IMR-90 (cell line): ENCODE measurements around the gene SLC25A34. TPM values are rescaled to one million over a fixed set of nuclear protein-coding genes. Genes with fewer than 3 reads are reported as not detected.

Source experiments
- ATAC-seq: fragments of 200-7000 bp; cut with Tn5 transposase; 2 replicates; pipeline ENCODE4 v1.9.1; 2020; ENCODE audit warnings: low read depth, mild to moderate bottlenecking, moderate library complexity
- BruUV-seq: library from RNA; stranded (reverse); fragments of 400-500 nt; replicated peaks from 2 replicates; lab custom pipeline; 2021; lab: Mats Ljungman, UMichigan
- CTCF ChIA-PET: fragments of 300-600 bp; formaldehyde crosslinking; extraction: SDS; loops from one replicate; lab custom pipeline; 2021; ENCODE audit warnings: antibody characterized with exemption; lab: Yijun Ruan, JAX
- POLR2A ChIA-PET: fragments of 300-600 bp; sonication (Branson Sonifier 250); formaldehyde crosslinking; loops from one replicate; lab custom pipeline; 2022; ENCODE audit warnings: antibody characterized with exemption; ENCODE audit not compliant: unreplicated experiment; lab: Charles Lee
- DNase-seq: peaks from one replicate; pipeline ENCODE4 v3.0.0; 2013
- H2AFZ ChIP-seq: replicated peaks from 2 replicates; pipeline ENCODE3; 2013; ENCODE audit warnings: low read length, mild to moderate bottlenecking; ENCODE audit not compliant: poor library complexity
- H2AK5ac ChIP-seq: 2 replicates; pipeline ENCODE4 v1.6.1; 2013; ENCODE audit warnings: low read depth, low read length, inconsistent platforms
- H2AK9ac ChIP-seq: replicated peaks from 2 replicates; pipeline ENCODE3; 2013; ENCODE audit warnings: mild to moderate bottlenecking, low read depth, low read length, moderate library complexity; ENCODE audit not compliant: poor library complexity
- H2BK120ac ChIP-seq: 2 replicates; pipeline ENCODE4 v1.6.1; 2013; ENCODE audit warnings: low read depth, low read length, inconsistent platforms
- H2BK15ac ChIP-seq: 3 replicates; pipeline ENCODE4 v1.6.1; 2013; ENCODE audit warnings: low read depth, low read length, inconsistent platforms
- H2BK20ac ChIP-seq: 2 replicates; pipeline ENCODE4 v1.6.1; 2013; ENCODE audit warnings: low read depth, mild to moderate bottlenecking, inconsistent platforms, low read length, moderate library complexity
- H2BK5ac ChIP-seq: 2 replicates; pipeline ENCODE4 v1.6.1; 2013; ENCODE audit warnings: mild to moderate bottlenecking, low read depth, low read length, inconsistent platforms; ENCODE audit not compliant: poor library complexity, severe bottlenecking
- H3K14ac ChIP-seq: replicated peaks from 2 replicates; pipeline ENCODE4 v1.6.1; 2013; ENCODE audit warnings: low read depth, low read length, inconsistent platforms
- H3K18ac ChIP-seq: 2 replicates; pipeline ENCODE4 v1.6.1; 2013; ENCODE audit warnings: low read depth, low read length, control low read depth
- H3K23ac ChIP-seq: 2 replicates; pipeline ENCODE4 v1.6.1; 2013; ENCODE audit warnings: low read depth, low read length, inconsistent platforms
- H3K27ac ChIP-seq: 2 replicates; pipeline ENCODE4 v1.5.1; 2013; ENCODE audit warnings: mild to moderate bottlenecking, control low read depth, low read length; ENCODE audit not compliant: insufficient read depth
- H3K27me3 ChIP-seq: 2 replicates; pipeline ENCODE4 v1.6.1; 2013; ENCODE audit warnings: low read length; ENCODE audit not compliant: control insufficient read depth, insufficient read depth
- H3K36me3 ChIP-seq: 2 replicates; pipeline ENCODE4 v1.6.1; 2013; ENCODE audit warnings: low read length, mixed read lengths; ENCODE audit not compliant: control insufficient read depth, insufficient read depth
- H3K4ac ChIP-seq: 2 replicates; pipeline ENCODE4 v1.6.1; 2013; ENCODE audit warnings: low read depth, low read length, inconsistent platforms
- H3K4me1 ChIP-seq: 2 replicates; pipeline ENCODE4 v1.6.1; 2013; ENCODE audit warnings: low read length, mixed read lengths; ENCODE audit not compliant: control insufficient read depth, insufficient read depth
- H3K4me2 ChIP-seq: 2 replicates; pipeline ENCODE4 v1.6.1; 2013; ENCODE audit warnings: low read depth, mild to moderate bottlenecking, control low read depth, low read length, moderate library complexity
- H3K4me3 ChIP-seq: 2 replicates; pipeline ENCODE4 v1.5.1; 2013; ENCODE audit warnings: low read depth, mild to moderate bottlenecking, control low read depth, low read length, moderate library complexity; ENCODE audit not compliant: insufficient read depth
- H3K56ac ChIP-seq: 2 replicates; pipeline ENCODE4 v1.6.1; 2013; ENCODE audit warnings: low read length, inconsistent platforms; ENCODE audit not compliant: insufficient read depth; ENCODE audit errors: extremely low read depth
- H3K79me1 ChIP-seq, 2 experiments: 2 replicates each; pipeline ENCODE4 v1.6.1; 2013; ENCODE audit warnings: low read length in 2 of 2, inconsistent platforms in 1 of 2, low read depth in 1 of 2
- H3K9ac ChIP-seq: 2 replicates; pipeline ENCODE4 v1.6.1; 2013; ENCODE audit warnings: low read depth, low read length, control low read depth
- H3K9me1 ChIP-seq: 2 replicates; pipeline ENCODE4 v1.6.1; 2013; ENCODE audit warnings: low read length, inconsistent platforms; ENCODE audit not compliant: insufficient read depth
- H3K9me3 ChIP-seq: 2 replicates; pipeline ENCODE4 v1.6.1; 2013; ENCODE audit warnings: low read length; ENCODE audit not compliant: control insufficient read depth, insufficient read depth
- H4K20me1 ChIP-seq: 2 replicates; pipeline ENCODE4 v1.6.1; 2013; ENCODE audit warnings: low read length, inconsistent platforms; ENCODE audit not compliant: insufficient read depth
- H4K5ac ChIP-seq: 2 replicates; pipeline ENCODE4 v1.6.1; 2013; ENCODE audit warnings: mild to moderate bottlenecking, low read depth, low read length, control low read depth
- H4K8ac ChIP-seq, 2 experiments: 2 replicates each; pipeline ENCODE4 v1.6.1; 2013; ENCODE audit warnings: low read depth in 2 of 2, low read length in 2 of 2, control low read depth in 1 of 2, inconsistent platforms in 1 of 2
- H4K91ac ChIP-seq: 2 replicates; pipeline ENCODE4 v1.6.1; 2013; ENCODE audit warnings: low read depth, low read length, inconsistent platforms; ENCODE audit not compliant: insufficient read depth
- BHLHE40 ChIP-seq: fragments of 150-350 bp; IDR thresholded peaks from 2 replicates; pipeline ENCODE4 v1.6.1; 2016; ENCODE audit warnings: mild to moderate bottlenecking, low read depth, low read length
- CEBPB ChIP-seq: IDR thresholded peaks from 2 replicates; pipeline ENCODE4 v1.6.1; 2012; ENCODE audit warnings: low read depth, low read length, improper control_type of control experiment
- CHD1 ChIP-seq: IDR thresholded peaks from 2 replicates; pipeline ENCODE4 v1.6.1; 2012; ENCODE audit warnings: low read depth, low read length, improper control_type of control experiment
- CTCF ChIP-seq: conservative IDR thresholded peaks from 2 replicates; pipeline ENCODE4 v1.5.1; 2012; ENCODE audit warnings: mild to moderate bottlenecking, low read depth, low read length, improper control_type of control experiment
- ELK1 ChIP-seq: fragments of 150-350 bp; IDR thresholded peaks from 2 replicates; pipeline ENCODE4 v1.6.1; 2016; ENCODE audit warnings: low read depth, mild to moderate bottlenecking, low read length, moderate library complexity, borderline replicate concordance
- FOS ChIP-seq: fragments of 150-350 bp; IDR thresholded peaks from 2 replicates; pipeline ENCODE4 v1.6.1; 2016; ENCODE audit warnings: low read depth, low read length
- MAFK ChIP-seq: IDR thresholded peaks from 2 replicates; pipeline ENCODE4 v1.6.1; 2012; ENCODE audit warnings: low read depth, low read length, improper control_type of control experiment
- MAZ ChIP-seq: IDR thresholded peaks from 2 replicates; pipeline ENCODE4 v1.6.1; 2012; ENCODE audit warnings: low read depth, mild to moderate bottlenecking, low read length, improper control_type of control experiment, moderate library complexity, borderline replicate concordance
- MXI1 ChIP-seq: IDR thresholded peaks from 2 replicates; pipeline ENCODE4 v1.6.1; 2012; ENCODE audit warnings: low read depth, mild to moderate bottlenecking, low read length, moderate library complexity, borderline replicate concordance
- NFE2L2 ChIP-seq: fragments of 150-350 bp; IDR thresholded peaks from 2 replicates; pipeline ENCODE4 v1.6.1; 2016; ENCODE audit warnings: low read depth, mild to moderate bottlenecking, low read length
- POLR2A ChIP-seq: IDR thresholded peaks from 2 replicates; pipeline ENCODE4 v1.6.1; 2012; ENCODE audit warnings: mild to moderate bottlenecking, low read depth, low read length
- RAD21 ChIP-seq: IDR thresholded peaks from 2 replicates; pipeline ENCODE4 v1.6.1; 2012; ENCODE audit warnings: low read length, improper control_type of control experiment
- RCOR1 ChIP-seq: IDR thresholded peaks from 2 replicates; pipeline ENCODE4 v1.6.1; 2012; ENCODE audit warnings: mild to moderate bottlenecking, low read length, improper control_type of control experiment; ENCODE audit not compliant: insufficient replicate concordance
- RFX5 ChIP-seq: IDR thresholded peaks from 2 replicates; pipeline ENCODE4 v1.8.0; 2012; ENCODE audit warnings: low read depth, mild to moderate bottlenecking, low read length, moderate library complexity
- SMC3 ChIP-seq: fragments of 150-350 bp; IDR thresholded peaks from 2 replicates; pipeline ENCODE4 v1.6.1; 2016; ENCODE audit warnings: low read depth, mild to moderate bottlenecking, antibody characterized with exemption, low read length, moderate library complexity
- USF2 ChIP-seq: fragments of 150-350 bp; IDR thresholded peaks from 2 replicates; pipeline ENCODE4 v1.6.1; 2017; ENCODE audit warnings: mild to moderate bottlenecking, antibody characterized with exemption, low read length, low read depth
- WGBS, 2 experiments: methylation state at CpG; one replicate each; pipeline versions ENCODE4 v1.1.5 to v1.1.7; 2013; ENCODE audit warnings: missing lambda C conversion rate in 2 of 2; ENCODE audit not compliant: insufficient read length in 1 of 2; ENCODE audit errors: extremely low coverage in 2 of 2; 5-methylcytosine and 5-hydroxymethylcytosine counted together
- dilution Hi-C: fragments of 300-500 bp; cut with HindIII; formaldehyde crosslinking; loops from one replicate; pipeline ENCODE4 v1.14.3; 2018; ENCODE audit warnings: low sequenced_read_pairs; ENCODE audit not compliant: unreplicated experiment
- in situ Hi-C: fragments of 300-500 bp; cut with MboI; formaldehyde crosslinking; loops from 3 replicates; pipeline ENCODE4 v1.14.3; 2019; ENCODE audit warnings: low sequenced_read_pairs, inconsistent platforms, mixed read lengths
- intact Hi-C: fragments of 100-400 bp; cut with micrococcal nuclease; formaldehyde crosslinking; loops from 2 replicates; pipeline ENCODE4 v1.10.0; 2022
- polyA plus RNA-seq, 3 experiments: library from polyadenylated mRNA; depleted of rRNA; stranded (reverse); fragments of >200 nt; gene quantifications; 2 replicates each; pipeline ENCODE4 v1.2.3, GENCODE V29; 2012; ENCODE audit warnings: low replicate concordance in 1 of 3
- total RNA-seq: library from RNA; depleted of rRNA; stranded (reverse); fragments of >200 nt; gene quantifications from 2 replicates; pipeline ENCODE4 v1.2.3, GENCODE V29; 2012

Gene SLC25A34
- total and polyA plus RNA-seq, 2 of the 4 experiments (the other 2 are of a cell fraction): under 0.01 to 0.72 TPM

- no peaks in the 10 kb centered on the region for H3K9me3 ChIP-seq
- dilution Hi-C loops (no loop called here), intact Hi-C loops (no loop called here), in situ Hi-C loops (no loop called here)
- no peaks in the 10 kb centered on the region for H3K27me3 ChIP-seq
- WGBS, 2 experiments: 100% methylated on average over 5 of the region's 7 CpGs; no CpG with 5 or more reads in 1 of the 2 experiments
- no peak overlapping the region for H3K27ac ChIP-seq
- H2AK5ac ChIP-seq: no peak overlapping the region
- peaks cover 18 to 41% of the 10 kb centered on the region in 2 experiments for H3K79me1 ChIP-seq
- ChIA-PET CTCF (no interaction called here), POLR2A (no interaction called here)
- peaks cover 3% of the 10 kb centered on the region; the same call in 1 of the 2 replicates for H3K4me1 ChIP-seq
- no peak overlapping the region for H2AK9ac ChIP-seq
- H3K4me2 ChIP-seq: no peak overlapping the region
- no TSS peak for BruUV-seq
- no peak overlapping the region for H2BK20ac ChIP-seq
- no peak overlapping the region for H3K14ac ChIP-seq
- no peak for TF ChIP-seq MAFK
- no peak for TF ChIP-seq RFX5
- TF ChIP-seq CTCF: no peak
- TF ChIP-seq RCOR1: no peak
- no peak for TF ChIP-seq BHLHE40
- no peak for TF ChIP-seq USF2
- no peak for TF ChIP-seq FOS
- TF ChIP-seq CHD1: no peak
- TF ChIP-seq NFE2L2: no peak
- no peak for TF ChIP-seq POLR2A
- TF ChIP-seq MAZ: no peak
- TF ChIP-seq ELK1: no peak
- TF ChIP-seq RAD21: no peak
- no peak for TF ChIP-seq MXI1
- TF ChIP-seq SMC3: no peak
- no peak for TF ChIP-seq CEBPB
- no peak overlapping the region for H2BK5ac ChIP-seq
- H3K9ac ChIP-seq: no peak overlapping the region
- H3K9me1 ChIP-seq: peaks cover 15% of the 10 kb centered on the region
- no peak overlapping the region for H2AFZ ChIP-seq
- H4K8ac ChIP-seq: no peak overlapping the region
- no peak overlapping the region for H4K91ac ChIP-seq
- no peak overlapping the region for H2BK15ac ChIP-seq
- no peak overlapping the region for H4K5ac ChIP-seq
- no peak overlapping the region for H3K4me3 ChIP-seq
- no peak overlapping the region for H3K56ac ChIP-seq
- no peak overlapping the region for H3K23ac ChIP-seq
- H4K20me1 ChIP-seq: peaks cover 39% of the 10 kb centered on the region
- no peak overlapping the region for H3K18ac ChIP-seq
- no peak overlapping the region for H3K4ac ChIP-seq
- ATAC-seq (no peak), DNase-seq (no peak)
- H2BK120ac ChIP-seq: no peak overlapping the region
- peaks cover 71% of the 10 kb centered on the region for H3K36me3 ChIP-seq
Measured at GRCh38 chr1:15768388-15768787, 32.3 kb downstream of the SLC25A34 start.
